Liver (tissue), 9 donors: ENCODE results near the gene CFAP54. TPM values are rescaled to one million over a fixed set of nuclear protein-coding genes. Genes with fewer than 3 reads are reported as not detected.

Source experiments
- DNase-seq: peaks from one replicate; pipeline ENCODE4 v3.0.0-alpha.2; 2017; ENCODE audit warnings: low spot score
- H3K27ac ChIP-seq, 2 donors: one replicate each; pipeline ENCODE4 v1.7.0; 2013; ENCODE audit warnings: inconsistent platforms in 2 of 2, low read length in 2 of 2, control low read depth in 1 of 2, low read depth in 1 of 2, mild to moderate bottlenecking in 1 of 2
- H3K27me3 ChIP-seq, 4 donors: one replicate each; pipeline versions ENCODE4 v1.6.1 to v1.7.0; 2013; ENCODE audit warnings: low read length in 3 of 4, inconsistent platforms in 1 of 4, mild to moderate bottlenecking in 1 of 4, moderate library complexity in 1 of 4; ENCODE audit not compliant: control insufficient read depth in 4 of 4, insufficient read depth in 4 of 4
- H3K36me3 ChIP-seq, 4 donors: one replicate each; pipeline versions ENCODE4 v1.6.1 to v1.7.0; 2013; ENCODE audit warnings: low read length in 3 of 4, mild to moderate bottlenecking in 3 of 4, low read depth in 1 of 4, moderate library complexity in 1 of 4; ENCODE audit not compliant: control insufficient read depth in 4 of 4, insufficient read depth in 3 of 4
- H3K4me1 ChIP-seq, 4 donors: one replicate each; pipeline versions ENCODE4 v1.6.1 to v1.7.0; 2013; ENCODE audit warnings: low read length in 3 of 4, mild to moderate bottlenecking in 3 of 4, moderate library complexity in 1 of 4; ENCODE audit not compliant: control insufficient read depth in 4 of 4, insufficient read depth in 4 of 4
- H3K4me3 ChIP-seq, 3 donors: one replicate each; pipeline versions ENCODE4 v1.6.1 to v1.7.0; 2013; ENCODE audit warnings: low read length in 3 of 3, control low read depth in 1 of 3, low read depth in 1 of 3, mild to moderate bottlenecking in 1 of 3
- H3K9ac ChIP-seq, 2 donors: one replicate each; pipeline ENCODE4 v1.7.0; 2013; ENCODE audit warnings: low read length in 2 of 2, mild to moderate bottlenecking in 2 of 2, moderate library complexity in 2 of 2, control low read depth in 1 of 2, low read depth in 1 of 2
- H3K9me3 ChIP-seq, 4 donors: one replicate each; pipeline versions ENCODE4 v1.6.1 to v1.7.0; 2013; ENCODE audit warnings: low read length in 3 of 4; ENCODE audit not compliant: control insufficient read depth in 4 of 4
- EGR1 ChIP-seq, 2 donors: IDR thresholded peaks; 2 replicates each; pipeline ENCODE4 v1.6.1; 2016 to 2018; ENCODE audit warnings: antibody characterized with exemption in 2 of 2, low read depth in 2 of 2
- FOXA1 ChIP-seq: IDR thresholded peaks from 2 replicates; pipeline ENCODE4 v1.6.1; 2016; ENCODE audit warnings: antibody characterized with exemption
- FOXA2 ChIP-seq: IDR thresholded peaks from 2 replicates; pipeline ENCODE4 v1.6.1; 2016; ENCODE audit warnings: antibody characterized with exemption
- GABPA ChIP-seq, 2 donors: IDR thresholded peaks in 1 of 2; conservative IDR thresholded peaks in 1 of 2; 2 replicates each; pipeline ENCODE4 v1.6.1; 2016; ENCODE audit warnings: antibody characterized with exemption in 2 of 2, mild to moderate bottlenecking in 1 of 2, moderate library complexity in 1 of 2
- HNF4A ChIP-seq, 2 donors: conservative IDR thresholded peaks; 2 replicates each; pipeline ENCODE4 v1.6.1; 2016; ENCODE audit warnings: antibody characterized with exemption in 2 of 2, mild to moderate bottlenecking in 2 of 2
- HNF4G ChIP-seq: IDR thresholded peaks from 2 replicates; pipeline ENCODE4 v1.6.1; 2016; ENCODE audit warnings: antibody characterized with exemption
- JUND ChIP-seq, 2 donors: IDR thresholded peaks; 2 replicates each; pipeline ENCODE4 v1.6.1; 2016; ENCODE audit warnings: antibody characterized with exemption in 2 of 2
- NR2F2 ChIP-seq: IDR thresholded peaks from 2 replicates; pipeline ENCODE4 v1.6.1; 2016; ENCODE audit warnings: antibody characterized with exemption
- RAD21 ChIP-seq, 2 donors: IDR thresholded peaks; 2 replicates each; pipeline ENCODE4 v1.6.1; 2016; ENCODE audit warnings: antibody characterized with exemption in 2 of 2, mild to moderate bottlenecking in 2 of 2
- RXRA ChIP-seq, 2 donors: IDR thresholded peaks; 2 replicates each; pipeline ENCODE4 v1.6.1; 2017 to 2018; ENCODE audit warnings: antibody characterized with exemption in 2 of 2, mild to moderate bottlenecking in 1 of 2
- SP1 ChIP-seq: IDR thresholded peaks from 2 replicates; pipeline ENCODE4 v1.6.1; 2018; ENCODE audit warnings: antibody characterized with exemption, mild to moderate bottlenecking
- TAF1 ChIP-seq: conservative IDR thresholded peaks from 2 replicates; pipeline ENCODE4 v1.6.1; 2016; ENCODE audit warnings: antibody characterized with exemption, mild to moderate bottlenecking
- YY1 ChIP-seq: IDR thresholded peaks from 2 replicates; pipeline ENCODE4 v1.6.1; 2016; ENCODE audit warnings: antibody characterized with exemption, mild to moderate bottlenecking
- WGBS: extraction: QIAGEN DNeasy Blood & Tissue Kit; methylation state at CpG from one replicate; pipeline ENCODE4 v1.1.7; 2013; 5-methylcytosine and 5-hydroxymethylcytosine counted together
- polyA plus RNA-seq, 2 donors: library from polyadenylated mRNA; stranded (reverse) in 1 of 2; unstranded in 1 of 2; fragments of 200-250 nt in 1 of 2; fragments of >200 nt in 1 of 2; fragmentation: Nextera tagmentation in 1 of 2; extraction: Ambion mirVana in 1 of 2; gene quantifications; one replicate each; pipeline versions ENCODE4 v1.2.1 to v1.2.3, GENCODE V29; 2013 to 2015
- total RNA-seq, 2 donors: library from RNA; depleted of rRNA; stranded (reverse); fragments of >200 nt; gene quantifications; one replicate each; pipeline ENCODE4 v1.2.3, GENCODE V29; 2014
- TF ChIP-seq, protein P1 (sequence below): fragments of 150-350 bp; IDR thresholded peaks from 2 replicates; pipeline ENCODE4 v1.5.1; 2017; ENCODE audit warnings: improper control_type of control experiment, low read depth, low read length; ENCODE audit not compliant: missing input control
- TF ChIP-seq, protein P2 (sequence below): IDR thresholded peaks from 2 replicates; pipeline ENCODE4 v1.6.1; 2016; ENCODE audit warnings: antibody characterized with exemption
- TF ChIP-seq, protein P3 (sequence below): IDR thresholded peaks from 2 replicates; pipeline ENCODE4 v1.6.1; 2016; ENCODE audit warnings: antibody characterized with exemption
- TF ChIP-seq, protein P4 (sequence below): IDR thresholded peaks from 2 replicates; pipeline ENCODE4 v1.6.1; 2016; ENCODE audit warnings: antibody characterized with exemption
- TF ChIP-seq, protein P5 (sequence below): IDR thresholded peaks from 2 replicates; pipeline ENCODE4 v1.6.1; 2016; ENCODE audit warnings: antibody characterized with exemption, mild to moderate bottlenecking
- donor health status: healthy.
- donor health status: healthy.
- donor health status: healthy.
- donor health status: healthy.
- donor health status: healthy.

Gene CFAP54
- total and polyA plus RNA-seq, 4 donors: 0.01 to 0.19 (median 0.15) TPM

DNA sequence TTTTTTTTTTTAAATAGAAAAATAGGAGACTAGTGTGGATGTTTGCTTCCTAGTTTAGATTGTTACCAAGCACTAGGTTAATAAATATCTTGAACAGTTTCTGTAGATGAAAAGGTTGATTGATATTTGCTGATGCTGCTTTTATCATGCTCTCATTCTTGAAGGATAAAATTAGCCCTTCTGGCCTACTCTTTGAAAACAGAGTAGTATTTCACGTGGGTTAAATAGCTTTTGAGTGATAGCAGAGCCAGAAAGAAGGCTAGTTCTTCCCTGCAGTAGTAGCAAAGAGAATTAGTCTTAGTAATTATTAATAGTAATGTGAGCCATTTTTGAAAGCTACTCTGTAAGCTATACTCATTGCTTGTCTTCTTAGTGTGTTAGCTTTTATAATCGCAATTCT lies 422.9 kb downstream of the CFAP54 start:
- TF ChIP-seq FOXA2 (no peak), SP1 (no peak), GABPA (IDR thresholded peaks at IDR 0.05 in 1 of 2, conservative IDR thresholded peaks at IDR 0.05 in 1 of 2) (no peak), EGR1 (IDR thresholded peaks at IDR 0.05; ENCODE audit: low read depth in 2 of 2) (no peak), RXRA (IDR thresholded peaks at IDR 0.05) (no peak), YY1 (no peak), TAF1 (no peak), HNF4G (no peak), FOXA1 (no peak)
- TF ChIP-seq, protein P1, sequence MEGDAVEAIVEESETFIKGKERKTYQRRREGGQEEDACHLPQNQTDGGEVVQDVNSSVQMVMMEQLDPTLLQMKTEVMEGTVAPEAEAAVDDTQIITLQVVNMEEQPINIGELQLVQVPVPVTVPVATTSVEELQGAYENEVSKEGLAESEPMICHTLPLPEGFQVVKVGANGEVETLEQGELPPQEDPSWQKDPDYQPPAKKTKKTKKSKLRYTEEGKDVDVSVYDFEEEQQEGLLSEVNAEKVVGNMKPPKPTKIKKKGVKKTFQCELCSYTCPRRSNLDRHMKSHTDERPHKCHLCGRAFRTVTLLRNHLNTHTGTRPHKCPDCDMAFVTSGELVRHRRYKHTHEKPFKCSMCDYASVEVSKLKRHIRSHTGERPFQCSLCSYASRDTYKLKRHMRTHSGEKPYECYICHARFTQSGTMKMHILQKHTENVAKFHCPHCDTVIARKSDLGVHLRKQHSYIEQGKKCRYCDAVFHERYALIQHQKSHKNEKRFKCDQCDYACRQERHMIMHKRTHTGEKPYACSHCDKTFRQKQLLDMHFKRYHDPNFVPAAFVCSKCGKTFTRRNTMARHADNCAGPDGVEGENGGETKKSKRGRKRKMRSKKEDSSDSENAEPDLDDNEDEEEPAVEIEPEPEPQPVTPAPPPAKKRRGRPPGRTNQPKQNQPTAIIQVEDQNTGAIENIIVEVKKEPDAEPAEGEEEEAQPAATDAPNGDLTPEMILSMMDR: no peak
- TF ChIP-seq, protein P2, sequence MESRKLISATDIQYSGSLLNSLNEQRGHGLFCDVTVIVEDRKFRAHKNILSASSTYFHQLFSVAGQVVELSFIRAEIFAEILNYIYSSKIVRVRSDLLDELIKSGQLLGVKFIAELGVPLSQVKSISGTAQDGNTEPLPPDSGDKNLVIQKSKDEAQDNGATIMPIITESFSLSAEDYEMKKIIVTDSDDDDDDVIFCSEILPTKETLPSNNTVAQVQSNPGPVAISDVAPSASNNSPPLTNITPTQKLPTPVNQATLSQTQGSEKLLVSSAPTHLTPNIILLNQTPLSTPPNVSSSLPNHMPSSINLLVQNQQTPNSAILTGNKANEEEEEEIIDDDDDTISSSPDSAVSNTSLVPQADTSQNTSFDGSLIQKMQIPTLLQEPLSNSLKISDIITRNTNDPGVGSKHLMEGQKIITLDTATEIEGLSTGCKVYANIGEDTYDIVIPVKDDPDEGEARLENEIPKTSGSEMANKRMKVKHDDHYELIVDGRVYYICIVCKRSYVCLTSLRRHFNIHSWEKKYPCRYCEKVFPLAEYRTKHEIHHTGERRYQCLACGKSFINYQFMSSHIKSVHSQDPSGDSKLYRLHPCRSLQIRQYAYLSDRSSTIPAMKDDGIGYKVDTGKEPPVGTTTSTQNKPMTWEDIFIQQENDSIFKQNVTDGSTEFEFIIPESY: no peak
- no peak overlapping the region for H3K9ac ChIP-seq
- no peak overlapping the region for H3K4me3 ChIP-seq
- no peaks in the 10 kb centered on the region for H3K36me3 ChIP-seq
- H3K9me3 ChIP-seq: no peaks in the 10 kb centered on the region
- DNase-seq: no peak
- 92% methylated on average over 2 of the region's 2 CpGs for WGBS
- no peaks in the 10 kb centered on the region for H3K27me3 ChIP-seq
- H3K4me1 ChIP-seq: peaks cover 0 to 11% (median 8%) of the 10 kb centered on the region in 4 donors
- no peak overlapping the region for H3K27ac ChIP-seq

DNA sequence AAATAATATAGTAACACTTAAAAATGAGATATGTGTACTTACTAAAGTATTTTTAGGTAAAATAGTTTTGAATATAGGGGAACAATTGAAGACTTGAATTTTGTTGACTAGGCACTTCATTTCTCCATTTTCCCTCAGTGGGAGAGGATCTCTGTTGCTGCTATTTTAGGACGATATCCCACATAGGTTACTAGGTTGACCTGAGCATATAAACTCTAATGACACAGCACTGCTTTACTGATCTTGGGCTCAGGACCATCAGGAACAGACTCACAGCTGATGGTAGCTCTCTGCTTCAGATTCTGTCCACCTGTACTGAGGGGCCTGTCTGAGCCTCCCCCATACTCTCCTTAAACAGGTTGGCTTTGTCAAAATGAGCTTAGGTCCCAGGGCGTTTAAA lies 423.6 kb downstream of the CFAP54 start:
- Histone ChIP-seq H3K9ac (no peak overlapping the region), H3K36me3 (no peaks in the 10 kb centered on the region), H3K27ac (no peak overlapping the region), H3K9me3 (no peaks in the 10 kb centered on the region), H3K27me3 (no peaks in the 10 kb centered on the region), H3K4me1 (peaks cover 0 to 6% (median 4%) of the 10 kb centered on the region in 4 donors), H3K4me3 (no peak overlapping the region)
- DNase-seq: no peak
- TF ChIP-seq, protein P3, sequence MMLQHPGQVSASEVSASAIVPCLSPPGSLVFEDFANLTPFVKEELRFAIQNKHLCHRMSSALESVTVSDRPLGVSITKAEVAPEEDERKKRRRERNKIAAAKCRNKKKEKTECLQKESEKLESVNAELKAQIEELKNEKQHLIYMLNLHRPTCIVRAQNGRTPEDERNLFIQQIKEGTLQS: no peak
- TF ChIP-seq EGR1 (IDR thresholded peaks at IDR 0.05; ENCODE audit: low read depth in 2 of 2) (no peak), FOXA2 (no peak), HNF4G (no peak), GABPA (IDR thresholded peaks at IDR 0.05 in 1 of 2, conservative IDR thresholded peaks at IDR 0.05 in 1 of 2) (no peak), NR2F2 (no peak), SP1 (no peak), RAD21 (IDR thresholded peaks at IDR 0.05) (no peak), FOXA1 (no peak), TAF1 (no peak), HNF4A (conservative IDR thresholded peaks at IDR 0.05) (no peak), RXRA (IDR thresholded peaks at IDR 0.05) (no peak), JUND (IDR thresholded peaks at IDR 0.05) (no peak), YY1 (no peak)
- TF ChIP-seq, protein P1: no peak
- TF ChIP-seq, protein P4, sequence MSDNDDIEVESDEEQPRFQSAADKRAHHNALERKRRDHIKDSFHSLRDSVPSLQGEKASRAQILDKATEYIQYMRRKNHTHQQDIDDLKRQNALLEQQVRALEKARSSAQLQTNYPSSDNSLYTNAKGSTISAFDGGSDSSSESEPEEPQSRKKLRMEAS: no peak
- TF ChIP-seq, protein P2: no peak
- TF ChIP-seq, protein P5, sequence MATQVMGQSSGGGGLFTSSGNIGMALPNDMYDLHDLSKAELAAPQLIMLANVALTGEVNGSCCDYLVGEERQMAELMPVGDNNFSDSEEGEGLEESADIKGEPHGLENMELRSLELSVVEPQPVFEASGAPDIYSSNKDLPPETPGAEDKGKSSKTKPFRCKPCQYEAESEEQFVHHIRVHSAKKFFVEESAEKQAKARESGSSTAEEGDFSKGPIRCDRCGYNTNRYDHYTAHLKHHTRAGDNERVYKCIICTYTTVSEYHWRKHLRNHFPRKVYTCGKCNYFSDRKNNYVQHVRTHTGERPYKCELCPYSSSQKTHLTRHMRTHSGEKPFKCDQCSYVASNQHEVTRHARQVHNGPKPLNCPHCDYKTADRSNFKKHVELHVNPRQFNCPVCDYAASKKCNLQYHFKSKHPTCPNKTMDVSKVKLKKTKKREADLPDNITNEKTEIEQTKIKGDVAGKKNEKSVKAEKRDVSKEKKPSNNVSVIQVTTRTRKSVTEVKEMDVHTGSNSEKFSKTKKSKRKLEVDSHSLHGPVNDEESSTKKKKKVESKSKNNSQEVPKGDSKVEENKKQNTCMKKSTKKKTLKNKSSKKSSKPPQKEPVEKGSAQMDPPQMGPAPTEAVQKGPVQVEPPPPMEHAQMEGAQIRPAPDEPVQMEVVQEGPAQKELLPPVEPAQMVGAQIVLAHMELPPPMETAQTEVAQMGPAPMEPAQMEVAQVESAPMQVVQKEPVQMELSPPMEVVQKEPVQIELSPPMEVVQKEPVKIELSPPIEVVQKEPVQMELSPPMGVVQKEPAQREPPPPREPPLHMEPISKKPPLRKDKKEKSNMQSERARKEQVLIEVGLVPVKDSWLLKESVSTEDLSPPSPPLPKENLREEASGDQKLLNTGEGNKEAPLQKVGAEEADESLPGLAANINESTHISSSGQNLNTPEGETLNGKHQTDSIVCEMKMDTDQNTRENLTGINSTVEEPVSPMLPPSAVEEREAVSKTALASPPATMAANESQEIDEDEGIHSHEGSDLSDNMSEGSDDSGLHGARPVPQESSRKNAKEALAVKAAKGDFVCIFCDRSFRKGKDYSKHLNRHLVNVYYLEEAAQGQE: no peak
- 97% methylated on average over 2 of the region's 2 CpGs for whole genome bisulfite sequencing
